ENCODE results near the gene KPNA3. TPM values are rescaled to one million over a fixed set of nuclear protein-coding genes. Genes with fewer than 3 reads are reported as not detected.

Gene KPNA3
- total RNA-seq, 1 experiment from 2014 or later: 36.8 TPM

GRCh38 chr13:49654011-49654410 is 138.5 kb downstream of the KPNA3 start:
- intact Hi-C loops (cut with micrococcal nuclease; ENCODE audit: unreplicated experiment) (no loop called here), in situ Hi-C loops (cut with HindIII; ENCODE audit: low pct_unique_long_range_greater_than_20kb, low sequenced_read_pairs) (no loop called here)
- H3K27me3 ChIP-seq (ENCODE audit: control insufficient read depth, insufficient read depth, low read length): no peaks in the 10 kb centered on the region
- TF ChIP-seq SIN3A (IDR thresholded peaks at IDR 0.05; ENCODE audit: borderline replicate concordance, insufficient read depth, low read depth, low read length) (no peak), TCF7L2 (IDR thresholded peaks at IDR 0.05; ENCODE audit: low read depth, low read length) (no peak), CTCF (IDR thresholded peaks at IDR 0.05) (no peak), POLR2AphosphoS5 (IDR thresholded peaks at IDR 0.05; ENCODE audit: low read depth, low read length) (no peak), REST (IDR thresholded peaks at IDR 0.05; ENCODE audit: insufficient read depth in 1 of 2, low read depth in 2 of 2, low read length in 1 of 2) (no peak)
- CTCF ChIA-PET: no interaction called here
- H3K4me3 ChIP-seq (ENCODE audit: low read depth in 2 of 2, low read length in 2 of 2): no peak overlapping the region
- no peak overlapping the region for H3K27ac ChIP-seq (ENCODE audit: low read length)
- POLR2A ChIA-PET: no interaction called here
- BruUV-seq (replicated peaks): no TSS peak
- H3K4me1 ChIP-seq (ENCODE audit: control insufficient read depth, insufficient read depth, low read length): no peaks in the 10 kb centered on the region
- peaks cover 2% of the 10 kb centered on the region; the same call in 1 of the 2 replicates for H3K36me3 ChIP-seq (ENCODE audit: control insufficient read depth, insufficient read depth, low read length)
- DNase-seq (ENCODE audit: low read depth, low spot score) (no peak), ATAC-seq (no peak)
- H3K9me3 ChIP-seq (ENCODE audit: control insufficient read depth, insufficient read depth, low read depth, low read length): no peaks in the 10 kb centered on the region

GRCh38 chr13:49653478-49653877 is 139.0 kb downstream of the KPNA3 start:
- in situ Hi-C loops (cut with HindIII; ENCODE audit: low pct_unique_long_range_greater_than_20kb, low sequenced_read_pairs): no loop called here
- TF ChIP-seq TCF7L2 (IDR thresholded peaks at IDR 0.05; ENCODE audit: low read depth, low read length) (no peak), CTCF (IDR thresholded peaks at IDR 0.05) (no peak)
- DNase-seq (ENCODE audit: low read depth, low spot score): no peak
- Histone ChIP-seq H3K4me3 (ENCODE audit: low read depth in 2 of 2, low read length in 2 of 2) (no peak overlapping the region), H3K4me1 (ENCODE audit: control insufficient read depth, insufficient read depth, low read length) (no peaks in the 10 kb centered on the region), H3K27ac (ENCODE audit: low read length) (no peak overlapping the region), H3K9me3 (ENCODE audit: control insufficient read depth, insufficient read depth, low read depth, low read length) (no peaks in the 10 kb centered on the region), H3K27me3 (ENCODE audit: control insufficient read depth, insufficient read depth, low read length) (no peaks in the 10 kb centered on the region), H3K36me3 (ENCODE audit: control insufficient read depth, insufficient read depth, low read length) (peaks cover 2% of the 10 kb centered on the region; the same call in 1 of the 2 replicates)
- no TSS peak for BruUV-seq (replicated peaks)
- intact Hi-C loops (cut with micrococcal nuclease; ENCODE audit: unreplicated experiment): no loop called here
- ChIA-PET POLR2A (no interaction called here), CTCF (no interaction called here)
- ATAC-seq: no peak

Data from Panc1 (cell line).